ENCODE data around the gene ZFR2.
"Not testable (repeated sequence)": the region's sequence is repeated elsewhere in the genome, so short reads cannot be mapped to it uniquely, and the experiment has no call there.

The ZFR2 gene
- 0 to 0.34 reads per million in 2 donors for total RNA-seq

GRCh38 chr19:3868770-3869456 lies at the start of gene ZFR2:
TSS of gene ZFR2 (minus strand) at chr19:3869038. CDS start at chr19:3869017, 21 bp downstream.
- DNase-seq: peak in 2 of 5 experiments; percentile 12 to 29

- DNase-seq: no peak
Observed at GRCh38 chr19:3916033-3916432, 47.2 kb upstream of the ZFR2 start.

DNA sequence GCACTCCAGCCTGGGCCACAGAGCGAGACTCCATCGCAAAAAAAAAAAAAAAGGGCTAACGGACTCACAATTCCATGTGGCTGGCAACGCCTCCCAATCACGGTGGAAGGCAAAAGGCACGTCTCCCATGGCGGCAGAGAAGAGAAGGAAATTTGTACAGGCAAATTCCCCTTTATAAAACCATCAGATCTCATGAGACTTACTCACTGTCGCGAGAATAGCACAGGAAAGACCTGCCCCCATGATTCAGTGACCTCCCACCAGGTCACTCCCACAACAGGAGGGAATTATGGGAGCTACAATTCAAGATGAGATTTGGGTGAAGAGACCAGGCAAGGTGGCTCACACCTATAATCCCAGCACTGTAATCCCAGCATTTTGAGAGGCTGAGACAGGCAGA lies 45.4 kb upstream of the ZFR2 start:
- DNase-seq: no peak

DNA sequence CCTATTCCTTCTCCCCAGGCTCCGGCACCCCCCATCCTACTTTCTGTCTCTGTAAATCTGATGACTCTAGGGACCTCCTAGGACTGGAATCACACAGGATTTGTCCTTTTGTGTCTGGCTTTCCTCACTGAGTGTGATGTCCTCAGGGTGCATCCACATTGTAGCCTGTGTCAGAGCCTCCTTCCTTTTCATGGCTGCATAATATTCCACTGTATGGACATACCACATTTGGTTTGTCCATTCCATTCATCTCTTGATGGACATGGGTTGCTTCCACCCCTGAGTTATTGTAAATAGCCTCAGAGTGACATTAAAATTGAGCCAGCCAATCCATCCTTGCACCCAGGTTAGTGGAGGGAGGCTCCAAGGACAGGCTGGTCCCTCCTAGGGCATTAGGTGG lies 41.3 kb upstream of the ZFR2 start:
- DNase-seq: no peak

GRCh38 chr19:3908266-3909054 lies 39.6 kb upstream of the ZFR2 start:
- DNase-seq: no peak

GRCh38 chr19:3907626-3908265 lies 38.9 kb upstream of the ZFR2 start:
- no peak for DNase-seq

DNA sequence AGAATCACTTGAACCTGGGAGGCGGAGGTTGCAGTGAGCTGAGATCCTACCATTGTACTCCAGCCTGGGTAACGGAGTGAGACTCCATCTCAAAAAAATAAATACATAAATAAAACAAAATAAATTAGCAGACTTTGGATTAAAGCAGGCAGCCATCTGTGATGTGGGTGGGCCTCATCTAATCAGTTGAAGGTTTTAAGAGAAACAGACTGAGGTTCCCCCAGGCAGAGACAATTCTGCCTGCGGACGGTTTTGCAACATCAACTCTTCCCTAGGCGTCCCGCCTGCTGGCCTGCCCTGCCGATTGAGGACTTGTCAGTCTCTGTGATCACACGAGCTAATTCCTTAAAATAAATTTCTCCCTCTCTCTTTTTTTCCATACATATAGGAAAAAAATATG lies 35.4 kb upstream of the ZFR2 start:
- no peak for DNase-seq

- no peak for DNase-seq
Observed at GRCh38 chr19:3902317-3902973, 33.6 kb upstream of the ZFR2 start.

- DNase-seq: no peak
Observed at GRCh38 chr19:3899531-3900294, 30.9 kb upstream of the ZFR2 start.

DNA sequence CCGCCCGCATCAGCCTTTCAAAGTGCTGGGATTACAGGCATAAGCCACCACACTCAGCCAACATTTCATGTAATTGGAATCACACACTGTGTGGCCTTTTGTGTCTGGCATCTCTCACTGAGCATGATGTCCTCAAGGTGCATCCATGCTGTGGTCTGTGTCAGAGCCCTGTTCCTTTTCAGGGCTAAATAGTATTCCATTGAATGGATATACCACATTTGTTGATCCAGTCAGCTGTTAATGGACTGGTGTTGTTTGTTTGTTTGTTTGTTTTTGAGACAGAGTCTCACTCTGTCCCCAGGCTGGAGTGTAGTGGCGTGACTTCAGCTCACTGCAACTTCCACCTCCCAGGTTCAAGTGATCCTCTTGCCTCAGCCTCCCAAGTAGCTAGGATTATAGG lies 29.6 kb upstream of the ZFR2 start:
- no peak for DNase-seq

DNA sequence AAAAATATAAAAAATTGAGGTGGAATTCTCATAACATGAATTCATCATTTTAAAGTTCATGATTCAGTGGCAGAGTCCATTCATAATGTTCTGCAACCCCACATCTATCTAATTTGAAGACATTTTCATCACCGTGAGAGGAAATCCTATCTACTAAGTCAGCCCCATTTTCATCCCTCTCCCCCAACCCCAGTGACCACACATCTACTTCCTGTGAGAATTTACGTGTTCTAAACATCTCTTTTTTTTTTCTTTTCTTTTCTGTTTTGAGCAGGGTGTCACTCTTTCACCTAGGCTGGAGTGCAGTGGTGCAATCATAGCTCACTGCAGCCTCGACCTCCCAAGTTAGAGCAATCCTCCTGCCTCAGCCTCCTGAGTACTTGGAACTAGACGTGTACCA lies 29.1 kb upstream of the ZFR2 start:
- peak in 2 of 5 experiments; percentile 35 to 56 for DNase-seq

DNA sequence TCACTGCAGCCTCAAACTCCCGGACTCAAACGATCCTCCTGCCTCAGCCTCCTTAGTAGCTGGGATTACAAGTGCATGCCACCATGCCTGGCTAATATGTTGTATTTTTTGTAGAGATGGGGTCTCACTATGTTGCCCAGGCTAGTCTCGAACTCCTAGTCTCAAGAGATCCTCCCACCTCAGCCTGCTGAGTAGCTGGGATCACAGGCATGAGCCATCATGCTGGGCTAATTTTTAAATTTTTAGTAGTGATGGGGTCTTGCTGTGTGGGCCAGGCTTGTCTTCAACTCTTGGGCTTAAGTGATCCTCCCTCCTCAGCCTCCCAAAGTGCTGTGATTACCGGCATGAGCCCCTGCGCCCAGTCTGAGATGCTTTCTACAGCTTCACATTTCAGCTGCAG lies 26.9 kb upstream of the ZFR2 start:
- no peak for DNase-seq

GRCh38 chr19:3894959-3895358 lies 26.1 kb upstream of the ZFR2 start:
- not testable (repeated sequence) for DNase-seq

GRCh38 chr19:3893509-3894179 lies 24.8 kb upstream of the ZFR2 start:
- DNase-seq: no peak

- no peak for DNase-seq
Observed at GRCh38 chr19:3890591-3890990, 21.8 kb upstream of the ZFR2 start.

- no peak for DNase-seq
Observed at GRCh38 chr19:3882041-3882384, 13.2 kb upstream of the ZFR2 start.

DNA sequence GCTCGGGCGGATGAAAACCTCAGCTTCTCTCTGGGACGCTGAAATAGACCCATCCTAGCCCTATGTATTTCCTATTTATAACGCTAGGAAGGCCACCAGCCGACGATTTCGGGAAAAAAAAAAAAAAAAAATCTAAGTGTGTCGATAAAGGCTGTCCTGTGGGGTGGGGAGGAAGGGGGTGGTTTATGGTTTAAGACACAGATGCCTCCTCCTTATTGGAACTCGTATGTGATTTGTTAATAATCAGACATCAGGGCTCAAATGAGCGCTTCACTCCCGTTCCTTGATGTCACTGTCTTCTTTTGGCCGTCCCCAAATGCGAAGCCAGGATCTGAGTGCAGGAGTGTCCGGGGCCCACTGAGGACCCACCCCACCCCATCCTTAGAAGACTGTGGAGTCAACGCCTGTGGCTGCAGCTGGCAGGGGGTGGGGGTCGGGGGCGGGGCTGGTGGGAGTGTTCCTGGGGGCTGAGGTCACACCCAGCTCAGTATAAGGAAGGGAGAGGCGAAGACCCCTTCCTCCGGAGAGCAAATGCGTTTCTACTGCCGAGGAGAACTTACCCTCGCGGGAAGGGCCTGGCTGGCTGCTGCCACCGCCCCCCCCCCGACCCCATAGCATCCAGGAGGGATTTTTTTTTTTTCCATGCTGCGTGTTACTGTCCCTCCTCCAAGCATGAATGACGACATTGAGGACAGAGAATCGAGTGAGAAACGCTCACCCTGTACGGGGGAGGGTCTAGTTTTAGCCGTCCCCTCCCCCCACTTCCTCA lies 12.6 kb upstream of the ZFR2 start:
- no peak for DNase-seq

DNA sequence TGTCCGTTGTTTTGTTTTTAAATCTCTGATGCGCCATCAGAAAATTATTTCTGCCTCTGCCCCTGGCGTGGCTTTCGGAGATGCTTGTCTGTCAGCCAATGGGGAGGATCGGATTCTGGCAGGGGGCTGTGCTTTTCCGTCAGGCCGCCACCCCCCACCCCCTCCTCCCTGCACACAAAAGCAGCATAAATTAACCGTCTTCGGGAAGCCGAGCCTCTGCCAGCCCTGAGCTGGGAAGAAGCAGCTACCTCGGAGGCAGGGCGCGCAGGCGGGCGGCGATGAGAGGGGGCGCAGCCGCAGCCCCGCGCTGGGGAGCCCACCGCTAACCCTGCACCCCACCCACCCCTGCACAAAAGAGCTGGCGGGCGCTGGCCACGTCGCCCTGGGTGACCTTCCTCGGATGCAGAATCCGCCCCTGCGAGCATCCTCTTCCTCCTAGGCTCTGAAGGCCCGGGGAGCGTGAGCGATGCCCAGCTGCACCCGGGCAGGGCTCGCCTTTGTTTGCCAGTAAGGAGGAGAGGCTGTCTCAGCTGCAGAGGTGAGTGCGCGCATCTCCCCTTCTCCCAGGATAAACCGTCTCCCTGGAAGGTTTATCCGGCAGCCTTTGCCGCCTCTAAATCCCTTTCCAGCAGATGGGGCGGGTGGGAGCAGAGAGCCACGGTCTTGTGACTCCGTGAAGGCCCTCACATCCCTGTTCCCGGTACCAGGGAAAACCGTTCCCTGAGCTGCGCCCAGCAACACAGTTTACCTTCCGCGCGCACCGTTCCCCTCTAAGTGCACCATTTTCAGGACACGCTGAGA lies 11.8 kb upstream of the ZFR2 start, which contains the start of gene ATCAY:
ATCAY (plus strand) TSS at position 215 of the 801 bp plus-strand sequence. CDS start 5,083 bp downstream, outside the sequence.
- DNase-seq: no peak

GRCh38 chr19:3879656-3880055 lies 10.8 kb upstream of the ZFR2 start:
- DNase-seq: no peak

- DNase-seq: not testable (repeated sequence)
Observed at GRCh38 chr19:3874695-3875094, 5.9 kb upstream of the ZFR2 start.

Data from T-helper 2 cell (primary cell).